ENCODE data around the gene PIEZO1.

Gene PIEZO1

GRCh38 chr16:88781140-88782077 lies 3.6 kb downstream of the PIEZO1 start:
- no peak for TF ChIP-seq CTCF (IDR thresholded peaks at IDR 0.05; ENCODE audit: control insufficient read depth, insufficient read depth, low read depth, low read length, missing control alignments)
- H3K4me3 ChIP-seq (ENCODE audit: control insufficient read depth, low read depth, low read length) = no peak overlapping the region
- DNase-seq (ENCODE audit: low read depth) = no peak

GRCh38 chr16:88780142-88781062 lies 4.6 kb downstream of the PIEZO1 start:
- DNase-seq (ENCODE audit: low read depth) = no peak
- TF ChIP-seq CTCF (IDR thresholded peaks at IDR 0.05; ENCODE audit: control insufficient read depth, insufficient read depth, low read depth, low read length, missing control alignments) = no peak
- H3K4me3 ChIP-seq (ENCODE audit: control insufficient read depth, low read depth, low read length) = no peak overlapping the region

GRCh38 chr16:88779406-88780141 lies 5.4 kb downstream of the PIEZO1 start:
- DNase-seq (ENCODE audit: low read depth) = no peak
- no peak for TF ChIP-seq CTCF (IDR thresholded peaks at IDR 0.05; ENCODE audit: control insufficient read depth, insufficient read depth, low read depth, low read length, missing control alignments)
- no peak overlapping the region for H3K4me3 ChIP-seq (ENCODE audit: control insufficient read depth, low read depth, low read length)

GRCh38 chr16:88778541-88779065 lies 6.4 kb downstream of the PIEZO1 start:
- no peak overlapping the region for H3K4me3 ChIP-seq (ENCODE audit: control insufficient read depth, low read depth, low read length)
- no peak for DNase-seq (ENCODE audit: low read depth)
- TF ChIP-seq CTCF (IDR thresholded peaks at IDR 0.05; ENCODE audit: control insufficient read depth, insufficient read depth, low read depth, low read length, missing control alignments) = no peak

- no peak for DNase-seq (ENCODE audit: low read depth)
- no peak overlapping the region for H3K4me3 ChIP-seq (ENCODE audit: control insufficient read depth, low read depth, low read length)
- TF ChIP-seq CTCF (IDR thresholded peaks at IDR 0.05; ENCODE audit: control insufficient read depth, insufficient read depth, low read depth, low read length, missing control alignments) = no peak
Observed at GRCh38 chr16:88778271-88778525, 6.8 kb downstream of the PIEZO1 start.
